Gastrocnemius medialis (tissue), 4 donors: Measurements from ENCODE around the gene RMND1. TPM values are rescaled to one million over a fixed set of nuclear protein-coding genes. Genes with fewer than 3 reads are reported as not detected.

Experiments used
- ATAC-seq, 2 donors: fragments of 150-250 bp; one replicate each; pipeline ENCODE4 v1.9.1; 2016
- DNase-seq, 2 donors: peaks; one replicate each; pipeline ENCODE4 v3.0.0-alpha.2; 2019
- H3K27ac ChIP-seq, 4 donors: fragments of 200-600 bp; sonication (generic); 1 replicate in 1 of 4; 2 replicates in 3 of 4; pipeline ENCODE4 v1.5.1; 2016 to 2018; ENCODE audit warnings: mild to moderate bottlenecking in 2 of 4, moderate library complexity in 1 of 4
- H3K27me3 ChIP-seq, 3 donors: fragments of 200-600 bp; sonication (generic) in 2 of 3; 1 replicate in 1 of 3; 2 replicates in 2 of 3; pipeline versions ENCODE4 v1.5.1 to v1.6.0; 2016 to 2019; ENCODE audit warnings: mild to moderate bottlenecking in 1 of 3, moderate library complexity in 1 of 3
- H3K36me3 ChIP-seq, 2 donors: fragments of 200-600 bp; sonication (generic) in 1 of 2; one replicate each; pipeline ENCODE4 v1.5.1; 2017 to 2018
- H3K4me1 ChIP-seq, 2 donors: fragments of 200-600 bp; sonication (generic) in 1 of 2; one replicate each; pipeline ENCODE4 v1.5.1; 2016 to 2017; ENCODE audit warnings: mild to moderate bottlenecking in 2 of 2
- H3K4me3 ChIP-seq, 4 donors: fragments of 200-600 bp; sonication (generic) in 3 of 4; 1 replicate in 1 of 4; 2 replicates in 3 of 4; pipeline ENCODE4 v1.5.1; 2016 to 2019; ENCODE audit warnings: mild to moderate bottlenecking in 2 of 4
- H3K9me3 ChIP-seq, 3 donors: fragments of 200-600 bp; sonication (generic) in 2 of 3; 1 replicate in 1 of 3; 2 replicates in 2 of 3; pipeline ENCODE4 v1.5.1; 2016 to 2019
- CTCF ChIP-seq, 5 experiments: fragments of 450-650 bp in 3 of 5; fragments of 200-600 bp in 2 of 5; sonication (generic) in 2 of 5; IDR thresholded peaks in 4 of 5; conservative IDR thresholded peaks in 1 of 5; 1 replicate in 4 of 5; 2 replicates in 1 of 5; pipeline ENCODE4 v1.5.1; 2016 to 2019; ENCODE audit warnings: antibody characterized with exemption in 5 of 5, mild to moderate bottlenecking in 3 of 5, moderate library complexity in 3 of 5
- POLR2A ChIP-seq, 2 donors: fragments of 450-650 bp; IDR thresholded peaks; one replicate each; pipeline ENCODE4 v1.6.1; 2017; ENCODE audit warnings: antibody characterized with exemption in 2 of 2, mild to moderate bottlenecking in 2 of 2, moderate library complexity in 2 of 2
- in situ Hi-C, 4 donors: fragments of 200-750 bp; cut with MboI; loops; one replicate each; pipeline versions ENCODE4 v1.15.0 to v1.8.0; 2017; ENCODE audit warnings: low sequenced_read_pairs in 4 of 4
- intact Hi-C: fragments of 100-400 bp; cut with DNase I; formaldehyde crosslinking; loops from one replicate; pipeline ENCODE4 v1.15.1; 2023; ENCODE audit warnings: low total_unique reads
- total RNA-seq, 4 donors: library from RNA; depleted of rRNA; stranded (reverse); fragments of >200 nt; gene quantifications; one replicate each; pipeline versions ENCODE4 v1.1.0 to v1.2.3, GENCODE V29; 2016

The RMND1 gene
- total RNA-seq, 4 donors from 2014 or later = 6.4 to 9.6 (median 8.4) TPM

DNA sequence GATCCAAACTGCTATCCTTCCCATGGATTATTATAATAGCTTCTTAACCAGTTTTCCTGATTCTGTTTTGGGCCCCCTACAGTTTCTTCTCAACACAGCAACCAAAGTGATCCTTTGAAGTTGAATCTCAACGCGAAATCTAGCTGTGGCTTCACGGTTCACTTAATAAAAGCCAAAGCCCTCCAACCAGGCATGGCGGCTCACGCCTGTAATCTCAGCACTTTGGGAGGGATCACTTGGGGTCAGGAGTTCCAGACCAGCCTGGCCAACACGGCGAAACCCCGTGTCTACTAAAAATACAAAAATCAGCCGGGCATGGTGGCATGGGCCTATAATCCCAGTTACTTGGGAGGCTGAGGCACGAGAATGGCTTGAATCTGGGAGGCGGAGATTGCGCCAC is 3.3 kb downstream of the RMND1 start:
- H3K4me3 ChIP-seq = no peak overlapping the region
- H3K27me3 ChIP-seq = no peaks in the 10 kb centered on the region
- peaks cover 31 to 34% of the 10 kb centered on the region in 2 donors for H3K4me1 ChIP-seq
- no peak overlapping the region for H3K27ac ChIP-seq
- H3K36me3 ChIP-seq = no peaks in the 10 kb centered on the region
- DNase-seq (no peak), ATAC-seq (no peak)
- H3K9me3 ChIP-seq = no peaks in the 10 kb centered on the region
- intact Hi-C loops (no loop called here), in situ Hi-C loops (loop anchor here in 3 of 4 donors (10.0 to 25.0 kb wide), 3 partner anchors 54 to 1539 kb away; partner anchors contain the start of genes FBXO5 (in 1 of the 3) and ZBTB2 (in 1 of the 3))
- TF ChIP-seq POLR2A (IDR thresholded peaks at IDR 0.05) (no peak), CTCF (IDR thresholded peaks at IDR 0.05 in 4 of 5, conservative IDR thresholded peaks at IDR 0.05 in 1 of 5) (no peak)

- H3K27ac ChIP-seq = no peak overlapping the region
- peaks cover 29 to 32% of the 10 kb centered on the region in 2 donors for H3K4me1 ChIP-seq
- H3K9me3 ChIP-seq = no peaks in the 10 kb centered on the region
- no peak for TF ChIP-seq POLR2A (IDR thresholded peaks at IDR 0.05)
- TF ChIP-seq CTCF (IDR thresholded peaks at IDR 0.05 in 4 of 5, conservative IDR thresholded peaks at IDR 0.05 in 1 of 5) = no peak
- no peak overlapping the region for H3K4me3 ChIP-seq
- intact Hi-C loops (no loop called here), in situ Hi-C loops (loop anchor here in 3 of 4 donors (10.0 to 25.0 kb wide), 3 partner anchors 52 to 1540 kb away; partner anchors contain the start of genes FBXO5 (in 1 of the 3) and ZBTB2 (in 1 of the 3))
- DNase-seq (no peak), ATAC-seq (no peak)
- H3K36me3 ChIP-seq = no peaks in the 10 kb centered on the region
- H3K27me3 ChIP-seq = no peaks in the 10 kb centered on the region
These were observed 4.7 kb downstream of the RMND1 start for GRCh38 chr6:151447237-151447636.

GRCh38 chr6:151445482-151445881 is 6.4 kb downstream of the RMND1 start:
- intact Hi-C loops (no loop called here), in situ Hi-C loops (loop anchor here in 3 of 4 donors (10.0 to 25.0 kb wide), 3 partner anchors 51 to 1542 kb away; partner anchors contain the start of genes FBXO5 (in 1 of the 3) and ZBTB2 (in 1 of the 3))
- Histone ChIP-seq H3K9me3 (no peaks in the 10 kb centered on the region), H3K4me3 (no peak overlapping the region), H3K36me3 (no peaks in the 10 kb centered on the region), H3K27ac (peak overlapping the region; percentile 47 to 59 (median 53)), H3K27me3 (no peaks in the 10 kb centered on the region), H3K4me1 (peaks cover 21 to 34% of the 10 kb centered on the region in 2 donors)
- DNase-seq (no peak), ATAC-seq (no peak)
- TF ChIP-seq CTCF (IDR thresholded peaks at IDR 0.05 in 4 of 5, conservative IDR thresholded peaks at IDR 0.05 in 1 of 5) = no peak
- no peak for TF ChIP-seq POLR2A (IDR thresholded peaks at IDR 0.05)

GRCh38 chr6:151443911-151444621 is 7.9 kb downstream of the RMND1 start:
- Histone ChIP-seq H3K27ac (no peak overlapping the region), H3K9me3 (no peaks in the 10 kb centered on the region), H3K4me1 (peaks cover 21 to 38% of the 10 kb centered on the region in 2 donors), H3K36me3 (no peaks in the 10 kb centered on the region), H3K4me3 (no peak overlapping the region), H3K27me3 (no peaks in the 10 kb centered on the region)
- DNase-seq (no peak), ATAC-seq (no peak)
- in situ Hi-C loops = loop anchor here in 3 of 4 donors (10.0 to 25.0 kb wide), 3 partner anchors 49 to 1543 kb away; partner anchors contain the start of genes FBXO5 (in 1 of the 3) and ZBTB2 (in 1 of the 3)
- intact Hi-C loops = no loop called here
- TF ChIP-seq CTCF (IDR thresholded peaks at IDR 0.05 in 4 of 5, conservative IDR thresholded peaks at IDR 0.05 in 1 of 5) (no peak), POLR2A (IDR thresholded peaks at IDR 0.05) (no peak)
